GM12891 (cell line): ENCODE measurements around the gene GGT1.
"Not testable (repeated sequence)": the region's sequence is repeated elsewhere in the genome, so short reads cannot be mapped to it uniquely, and the experiment has no call there.

ENCODE experiments used
- DNase-seq: peaks from one replicate; pipeline ENCODE4 v3.0.0; 2011; ENCODE audit warnings: low spot score; ENCODE audit not compliant: insufficient read length
- FAIRE-seq: peaks from 2 replicates; lab custom pipeline; 2011; peaks lifted over from hg19 to GRCh38; lab: Jason Lieb, UNC

Gene GGT1

DNA sequence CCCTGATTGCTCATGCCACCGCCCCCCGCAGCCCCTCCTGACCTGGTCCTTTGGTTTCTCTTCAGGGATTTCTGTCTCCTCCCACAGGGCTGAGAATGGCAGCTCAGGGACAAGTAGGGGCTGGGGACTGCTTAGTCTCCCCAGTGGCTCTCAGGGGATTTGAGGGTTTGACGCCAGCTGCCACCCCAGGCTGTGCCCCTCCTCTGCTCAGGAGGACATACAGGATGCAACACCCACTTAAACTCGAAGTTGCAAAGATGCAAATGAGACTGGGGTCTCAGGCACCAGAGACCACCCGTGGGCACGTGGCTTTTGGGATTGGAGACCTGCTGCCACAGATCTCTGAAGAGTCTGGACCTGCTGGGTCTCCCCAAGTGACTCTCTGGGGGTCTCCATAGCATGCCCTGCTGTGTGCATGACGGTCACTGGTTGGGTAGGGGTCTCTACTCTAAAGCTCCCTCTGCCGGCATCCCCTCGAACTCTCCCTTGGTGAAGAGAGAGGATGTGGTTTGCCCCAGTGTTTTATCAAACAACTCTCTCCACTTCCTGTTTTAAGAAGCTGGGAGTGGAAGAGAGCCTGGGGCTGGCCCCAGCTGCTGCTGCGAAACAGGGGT lies 31.9 kb downstream of the GGT1 start:
- not testable (repeated sequence) for DNase-seq, FAIRE-seq

DNA sequence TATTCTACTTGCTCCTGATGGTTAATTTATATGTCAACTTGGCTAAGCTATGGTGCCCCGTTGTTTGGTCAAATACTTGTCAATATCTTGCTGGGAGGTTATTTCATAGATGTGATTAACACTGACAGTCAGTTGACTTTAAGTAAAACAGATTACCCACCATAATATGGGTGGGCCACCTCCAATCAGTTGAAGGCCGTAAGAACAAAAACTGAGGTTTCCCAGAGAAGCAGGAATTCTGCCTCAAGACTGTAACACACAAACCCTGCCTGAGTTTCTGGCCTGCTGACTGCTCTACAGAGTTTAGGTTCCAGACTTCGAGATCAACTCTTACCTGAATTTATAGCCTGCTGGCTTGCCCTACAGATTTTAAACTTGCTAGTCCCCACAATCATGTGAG lies 33.5 kb downstream of the GGT1 start:
- FAIRE-seq, DNase-seq: not testable (repeated sequence)

DNA sequence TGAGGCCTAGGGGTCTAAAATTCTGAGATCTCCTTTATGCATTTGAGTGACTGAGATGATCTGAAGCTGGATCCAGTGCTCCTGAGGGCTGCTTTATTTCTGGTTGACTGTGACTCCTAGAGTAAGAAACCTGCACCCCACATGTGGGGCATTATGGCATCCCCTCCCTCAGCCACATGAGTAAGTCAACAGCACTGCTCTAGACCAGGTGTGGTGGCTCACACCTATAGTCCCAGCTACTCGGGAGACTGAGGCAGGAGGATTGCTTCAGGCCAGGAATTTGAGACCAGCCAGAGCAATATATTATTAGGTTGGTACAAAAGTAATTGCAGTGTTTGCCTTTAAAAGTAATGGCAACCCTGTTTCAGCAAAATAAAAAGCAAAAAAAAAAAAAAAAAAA lies 39.3 kb downstream of the GGT1 start:
- not testable (repeated sequence) for DNase-seq, FAIRE-seq

DNA sequence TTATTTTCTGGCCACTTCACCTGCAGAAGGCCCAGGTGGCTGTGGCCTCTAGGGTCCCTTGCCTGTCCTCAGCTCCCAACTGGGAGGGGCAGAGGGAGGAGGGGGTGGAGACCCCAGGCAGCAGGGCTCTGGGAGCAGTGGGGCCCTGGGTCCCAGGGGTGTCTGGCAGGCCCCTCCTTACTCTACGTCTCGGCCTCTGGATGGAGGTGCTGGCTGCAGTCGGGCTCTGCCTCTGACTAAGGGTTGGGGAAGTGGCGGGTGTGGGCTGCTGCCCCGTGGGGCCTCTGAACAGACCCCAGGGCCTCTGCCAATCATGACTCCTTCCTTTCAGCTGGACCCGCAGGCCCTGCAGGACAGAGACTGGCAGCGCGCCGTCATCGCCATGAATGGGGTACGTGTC lies 41.4 kb downstream of the GGT1 start:
- DNase-seq, FAIRE-seq: not testable (repeated sequence)

DNA sequence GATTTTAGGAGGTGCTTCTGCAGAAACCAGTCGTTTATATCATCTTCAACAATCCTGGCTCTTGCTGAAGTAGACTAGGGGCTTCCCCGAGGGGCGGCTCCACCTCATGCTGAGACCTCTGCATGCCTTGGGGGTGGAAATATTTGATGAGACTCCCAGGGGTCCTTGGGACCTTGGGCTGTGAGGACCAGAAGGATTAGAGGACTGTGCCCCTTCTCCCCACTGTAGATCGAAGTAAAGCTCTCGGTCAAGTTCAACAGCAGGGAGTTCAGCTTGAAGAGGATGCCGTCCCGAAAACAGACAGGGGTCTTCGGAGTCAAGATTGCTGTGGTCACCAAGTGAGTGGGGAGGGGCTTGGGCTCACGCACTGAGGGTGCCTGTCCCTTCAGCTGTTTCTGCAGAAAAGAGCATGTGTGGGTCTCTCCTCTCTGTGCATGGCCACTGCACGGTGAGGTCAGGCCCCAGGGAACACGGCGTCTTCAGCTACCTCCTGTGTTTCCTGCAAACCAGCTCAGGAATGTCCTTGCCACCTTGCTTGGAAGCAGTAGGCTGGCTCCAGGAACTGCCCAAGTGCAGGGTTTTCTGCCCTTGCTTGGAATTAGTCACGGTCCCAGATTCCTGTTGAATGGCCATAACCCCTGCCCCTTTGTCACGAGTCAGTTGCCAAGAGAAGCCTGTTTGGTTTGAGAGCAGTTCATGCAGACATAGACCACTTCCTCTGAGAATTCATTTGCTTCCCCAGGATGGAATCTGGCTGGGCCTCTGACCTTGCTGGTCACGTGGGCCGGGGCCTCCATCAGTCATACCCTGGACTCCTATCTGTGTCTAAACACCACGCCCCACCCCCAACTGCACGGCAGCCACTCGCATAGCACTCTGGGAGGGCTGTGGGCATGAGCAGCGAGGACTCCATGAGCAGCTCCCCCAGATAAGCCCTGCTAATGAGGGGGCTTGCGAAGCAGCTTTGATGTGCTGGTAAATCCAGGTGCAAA lies 42.7 kb downstream of the GGT1 start:
- not testable (repeated sequence) for FAIRE-seq, DNase-seq

DNA sequence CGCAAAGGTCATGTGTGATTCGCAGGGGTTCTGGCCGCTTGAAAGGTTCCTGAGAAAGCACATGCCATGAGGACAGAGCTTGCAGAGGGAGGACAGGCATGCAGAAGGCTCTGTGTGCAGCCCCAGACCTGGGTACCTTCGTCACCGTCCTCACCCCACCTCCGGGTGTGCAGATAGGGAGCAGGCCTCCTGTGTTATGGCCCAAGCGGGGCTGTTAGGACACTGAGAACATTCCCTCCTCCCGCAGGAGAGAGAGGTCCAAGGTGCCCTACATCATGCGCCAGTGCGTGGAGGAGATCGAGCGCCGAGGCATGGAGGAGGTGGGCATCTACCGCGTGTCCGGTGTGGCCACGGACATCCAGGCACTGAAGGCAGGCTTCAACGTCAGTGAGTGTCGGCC lies 43.8 kb downstream of the GGT1 start:
- DNase-seq, FAIRE-seq: not testable (repeated sequence)

DNA sequence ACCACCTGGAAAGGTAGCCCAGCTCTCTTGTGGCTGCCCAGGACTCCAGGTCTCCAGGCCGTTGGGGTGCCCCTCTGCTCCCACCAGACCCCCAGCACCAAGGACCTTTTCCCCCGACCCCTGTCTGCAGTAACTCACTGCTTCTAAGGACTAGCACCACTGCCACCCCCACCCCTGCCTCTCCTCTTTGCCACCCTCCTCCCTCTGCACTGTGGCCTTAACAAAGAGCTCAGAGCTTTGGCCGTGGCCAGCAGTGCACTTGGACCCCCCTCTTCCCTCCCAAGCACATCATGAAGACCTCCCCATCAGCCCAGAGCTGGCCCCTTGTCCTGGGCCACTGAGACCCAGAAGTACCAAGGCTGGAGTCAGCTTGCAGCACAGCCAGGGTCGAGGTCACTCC lies 46.4 kb downstream of the GGT1 start:
- DNase-seq, FAIRE-seq: not testable (repeated sequence)

DNA sequence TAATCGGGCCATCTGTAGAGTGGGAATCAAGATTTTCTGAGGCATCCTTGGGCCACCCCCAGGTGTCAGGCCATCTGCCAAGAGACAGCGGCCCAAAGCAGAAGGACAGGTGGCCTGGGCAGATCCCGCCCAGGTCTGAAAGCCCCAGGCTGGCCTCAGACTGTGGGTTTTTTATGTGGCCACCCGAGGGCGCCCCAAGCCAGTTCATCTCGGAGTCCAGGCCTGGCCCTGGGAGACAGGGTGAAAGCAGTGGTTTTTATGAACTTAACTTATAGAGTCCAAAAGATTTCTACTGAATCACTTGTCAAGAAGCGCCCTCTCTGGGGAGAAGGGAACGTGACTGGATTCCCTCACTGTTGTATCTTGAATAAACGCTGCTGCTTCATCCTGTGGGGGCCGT lies 47.9 kb downstream of the GGT1 start:
- not testable (repeated sequence) for DNase-seq, FAIRE-seq

DNA sequence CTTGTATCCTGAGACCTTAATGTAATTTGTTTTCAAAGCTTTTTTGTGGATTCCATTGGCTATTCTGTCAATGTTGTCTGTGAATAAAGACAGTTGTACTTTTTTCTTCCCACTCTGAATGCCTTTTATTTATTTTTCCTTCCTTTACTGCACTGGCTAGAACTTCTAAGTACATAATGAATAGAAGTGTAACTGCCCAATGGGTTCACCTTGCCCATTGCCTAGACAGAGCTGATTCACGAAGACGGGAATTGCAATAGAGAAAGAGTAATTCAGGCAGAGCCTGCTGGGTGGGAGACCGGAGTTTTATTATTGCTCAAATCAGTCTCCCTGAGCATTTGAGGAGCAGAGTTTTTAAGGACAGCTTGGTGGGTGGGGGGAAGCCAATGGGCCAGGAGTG lies 62.4 kb downstream of the GGT1 start:
- not testable (repeated sequence) for FAIRE-seq, DNase-seq

DNA sequence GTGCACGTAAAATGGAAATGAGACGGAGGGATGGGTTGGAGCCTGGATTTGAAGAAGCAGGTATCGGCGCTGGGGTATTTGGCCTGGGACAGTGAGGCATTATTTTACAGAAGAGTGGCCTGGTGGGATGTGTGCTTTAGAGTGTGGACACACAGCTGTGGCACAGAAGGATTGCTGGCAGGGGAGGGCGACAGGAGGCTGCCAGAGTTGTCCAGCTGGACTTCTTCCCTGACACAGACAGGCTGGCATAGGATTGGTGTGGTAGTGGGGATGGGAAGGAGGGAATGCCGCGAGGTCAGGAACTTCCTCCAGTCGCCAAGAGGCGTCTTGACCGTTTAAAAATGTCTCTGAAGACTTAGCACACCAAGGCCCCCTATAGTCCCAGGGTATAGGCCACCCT lies 64.9 kb downstream of the GGT1 start:
- FAIRE-seq, DNase-seq: not testable (repeated sequence)

DNA sequence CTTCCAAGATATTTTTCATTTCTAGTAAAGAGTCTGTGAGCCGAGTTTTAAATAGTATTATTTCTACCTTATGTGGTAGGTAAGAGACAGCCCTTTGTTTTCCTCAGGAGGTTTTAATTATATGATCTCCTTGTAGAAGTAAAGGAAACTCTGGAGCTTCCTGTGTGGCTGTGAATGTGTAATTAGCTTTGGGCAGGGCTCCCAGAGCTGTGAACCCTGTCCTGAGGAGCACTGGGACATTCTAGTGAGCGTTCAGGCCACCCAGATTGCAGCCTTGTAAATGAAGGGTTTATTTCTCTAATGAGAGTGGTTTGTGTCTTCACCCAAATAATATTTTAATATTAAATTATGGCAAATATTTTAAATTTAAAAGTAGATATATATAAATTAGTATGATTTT lies 69.5 kb downstream of the GGT1 start:
- DNase-seq, FAIRE-seq: not testable (repeated sequence)
